AG04450 (cell line): ENCODE measurements around the gene RNF213. TPM values are rescaled to one million over a fixed set of nuclear protein-coding genes. Genes with fewer than 3 reads are reported as not detected.

Source experiments
- CTCF ChIA-PET: fragments of 300-600, 350-600 bp; formaldehyde crosslinking; extraction: SDS; loops from one replicate; lab custom pipeline; 2022; ENCODE audit warnings: antibody characterized with exemption, inconsistent platforms; lab: Charles Lee
- POLR2A ChIA-PET: fragments of 350-600 bp; formaldehyde crosslinking; extraction: SDS; loops from one replicate; lab custom pipeline; 2021; ENCODE audit warnings: antibody characterized with exemption, inconsistent platforms; lab: Yijun Ruan, JAX
- DNase-seq: peaks from one replicate; pipeline ENCODE4 v3.0.0-alpha.2; 2011; ENCODE audit warnings: low read depth, low spot score
- H3K27ac ChIP-seq: one replicate; pipeline ENCODE4 v1.5.1; 2012; ENCODE audit warnings: low read depth, low read length, control low read depth
- H3K27me3 ChIP-seq: one replicate; pipeline ENCODE4 v1.6.0; 2012; ENCODE audit warnings: low read length; ENCODE audit not compliant: control insufficient read depth, insufficient read depth
- H3K4me3 ChIP-seq: 2 replicates; pipeline ENCODE4 v1.5.1; 2011; ENCODE audit warnings: mild to moderate bottlenecking, low read depth, low read length, control low read depth
- H3K9me3 ChIP-seq: 2 replicates; pipeline ENCODE4 v1.5.1; 2012; ENCODE audit warnings: low read length; ENCODE audit not compliant: control insufficient read depth, insufficient read depth
- polyA plus RNA-seq: library from polyadenylated mRNA; depleted of rRNA; stranded (reverse); fragments of >200 nt; gene quantifications from 2 replicates; pipeline ENCODE4 v1.2.3, GENCODE V29; 2011
- TF ChIP-seq, protein P1 (sequence below): IDR thresholded peaks from 2 replicates; pipeline ENCODE4 v1.5.1; 2011; ENCODE audit warnings: low read depth, low read length, control low read depth, inconsistent platforms

The RNF213 gene
- polyA plus RNA-seq, 1 experiment, result 46.8 TPM

DNA sequence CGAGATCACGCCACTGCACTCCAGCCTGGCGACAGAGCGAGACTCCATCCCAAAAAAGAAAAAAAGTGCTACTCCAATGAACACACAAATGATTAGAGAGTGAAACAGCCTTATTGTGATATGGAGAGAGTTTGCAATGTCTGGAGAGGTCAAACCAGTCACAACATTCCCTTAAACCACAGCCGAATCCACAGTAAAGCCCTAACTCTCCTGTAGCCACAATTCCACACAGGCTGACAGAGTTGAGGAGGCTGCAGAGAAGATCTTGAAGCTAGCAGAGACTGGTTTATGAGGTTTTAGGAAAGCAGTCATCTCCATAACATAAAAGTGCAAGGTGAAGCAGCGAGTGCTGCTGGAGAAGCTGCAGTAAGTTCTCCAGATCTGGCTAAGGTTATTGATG is 6.7 kb downstream of the RNF213 start:
- H3K4me3 ChIP-seq, result no peak overlapping the region
- no peaks in the 10 kb centered on the region for H3K27me3 ChIP-seq
- no peak for DNase-seq
- ChIA-PET POLR2A (no interaction called here), CTCF (no interaction called here)
- TF ChIP-seq, protein P1, sequence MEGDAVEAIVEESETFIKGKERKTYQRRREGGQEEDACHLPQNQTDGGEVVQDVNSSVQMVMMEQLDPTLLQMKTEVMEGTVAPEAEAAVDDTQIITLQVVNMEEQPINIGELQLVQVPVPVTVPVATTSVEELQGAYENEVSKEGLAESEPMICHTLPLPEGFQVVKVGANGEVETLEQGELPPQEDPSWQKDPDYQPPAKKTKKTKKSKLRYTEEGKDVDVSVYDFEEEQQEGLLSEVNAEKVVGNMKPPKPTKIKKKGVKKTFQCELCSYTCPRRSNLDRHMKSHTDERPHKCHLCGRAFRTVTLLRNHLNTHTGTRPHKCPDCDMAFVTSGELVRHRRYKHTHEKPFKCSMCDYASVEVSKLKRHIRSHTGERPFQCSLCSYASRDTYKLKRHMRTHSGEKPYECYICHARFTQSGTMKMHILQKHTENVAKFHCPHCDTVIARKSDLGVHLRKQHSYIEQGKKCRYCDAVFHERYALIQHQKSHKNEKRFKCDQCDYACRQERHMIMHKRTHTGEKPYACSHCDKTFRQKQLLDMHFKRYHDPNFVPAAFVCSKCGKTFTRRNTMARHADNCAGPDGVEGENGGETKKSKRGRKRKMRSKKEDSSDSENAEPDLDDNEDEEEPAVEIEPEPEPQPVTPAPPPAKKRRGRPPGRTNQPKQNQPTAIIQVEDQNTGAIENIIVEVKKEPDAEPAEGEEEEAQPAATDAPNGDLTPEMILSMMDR, result no peak
- no peak overlapping the region for H3K27ac ChIP-seq
- H3K9me3 ChIP-seq, result no peaks in the 10 kb centered on the region; the same call in 1 of the 2 replicates

DNA sequence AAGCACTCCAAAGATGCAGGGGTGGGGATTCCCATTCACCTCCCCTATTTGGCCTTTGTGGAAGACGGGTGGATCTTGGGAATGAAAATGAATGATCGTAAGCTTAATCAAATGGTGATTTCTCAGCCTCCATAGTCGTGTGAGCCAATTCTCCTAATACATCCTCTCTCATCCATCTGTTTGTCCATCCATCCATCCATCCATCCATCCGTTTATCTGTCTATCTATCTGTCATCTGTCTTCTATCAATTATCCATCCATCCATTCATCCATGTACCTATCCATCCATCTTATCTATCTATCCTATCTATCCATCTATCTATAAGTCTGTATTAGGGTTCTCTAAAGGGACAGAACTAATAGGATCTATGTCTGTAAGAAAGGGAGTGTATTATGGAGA is 7.8 kb downstream of the RNF213 start:
- no peaks in the 10 kb centered on the region for H3K27me3 ChIP-seq
- no peak overlapping the region for H3K4me3 ChIP-seq
- ChIA-PET POLR2A (no interaction called here), CTCF (no interaction called here)
- H3K27ac ChIP-seq, result no peak overlapping the region
- TF ChIP-seq, protein P1, result no peak
- no peak for DNase-seq
- H3K9me3 ChIP-seq, result no peaks in the 10 kb centered on the region; the same call in 1 of the 2 replicates

DNA sequence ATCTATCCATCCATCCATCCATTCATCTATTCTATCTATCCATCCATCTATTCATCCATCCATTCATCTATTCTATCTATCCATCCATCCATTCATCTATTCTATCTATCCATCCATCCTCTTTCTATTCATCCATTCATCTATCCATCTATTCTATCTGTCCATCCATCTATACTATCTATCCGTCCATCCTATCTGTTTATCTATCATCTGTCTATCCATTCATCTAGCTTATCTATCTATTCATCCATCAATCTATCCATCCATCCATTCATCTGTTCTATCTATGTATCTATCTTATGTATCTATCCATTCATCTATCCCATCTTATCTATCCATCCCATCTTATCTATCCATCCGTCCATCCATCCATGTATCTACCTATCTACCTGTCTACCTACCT is 8.8 kb downstream of the RNF213 start:
- Histone ChIP-seq H3K9me3 (no peaks in the 10 kb centered on the region; the same call in 1 of the 2 replicates), H3K27ac (no peak overlapping the region), H3K4me3 (no peak overlapping the region), H3K27me3 (no peaks in the 10 kb centered on the region)
- TF ChIP-seq, protein P1, result no peak
- no peak for DNase-seq
- ChIA-PET CTCF (no interaction called here), POLR2A (no interaction called here)

DNA sequence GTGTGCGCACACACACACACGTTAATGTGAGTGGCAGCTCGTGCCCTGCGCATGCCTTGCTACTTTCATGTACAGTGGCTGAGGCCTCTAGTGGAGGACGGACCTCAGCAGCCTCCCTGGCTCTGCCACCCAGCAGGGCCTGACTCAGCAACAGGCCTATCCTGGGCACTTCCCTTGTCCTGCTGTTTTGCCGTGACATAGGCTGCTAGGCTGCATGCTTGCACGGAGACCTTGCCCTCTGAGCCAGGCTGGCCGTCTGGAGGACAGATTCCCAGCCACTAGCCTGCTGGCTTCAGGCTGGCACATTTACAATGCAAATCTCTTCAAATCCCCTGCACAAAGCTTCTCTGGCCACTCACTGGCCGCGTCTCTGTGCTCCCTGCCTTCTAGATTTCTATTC is 9.5 kb downstream of the RNF213 start:
- ChIA-PET POLR2A (no interaction called here), CTCF (no interaction called here)
- Histone ChIP-seq H3K27me3 (no peaks in the 10 kb centered on the region), H3K27ac (no peak overlapping the region), H3K4me3 (no peak overlapping the region), H3K9me3 (no peaks in the 10 kb centered on the region; the same call in 1 of the 2 replicates)
- TF ChIP-seq, protein P1, result no peak
- no peak for DNase-seq

DNA sequence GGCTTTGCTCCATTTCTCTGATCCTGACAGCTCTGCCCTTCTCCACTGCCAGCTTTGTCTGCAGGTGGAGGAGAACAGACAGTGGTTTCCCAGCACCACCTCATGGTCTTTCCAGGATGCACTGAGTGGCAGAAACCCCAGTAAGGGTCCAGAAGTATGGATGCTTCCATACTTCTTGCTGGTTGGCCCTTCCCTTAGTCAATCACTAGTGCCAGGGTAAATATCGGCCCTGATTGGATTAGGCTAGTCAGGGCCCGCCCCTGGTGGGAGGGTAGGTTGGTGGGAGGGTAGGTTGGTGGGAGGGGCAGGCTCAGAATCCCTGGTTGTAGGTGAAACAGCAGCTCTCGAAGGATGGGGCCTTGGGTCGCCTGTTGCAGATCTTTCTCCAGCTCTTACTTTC is 10.2 kb downstream of the RNF213 start:
- TF ChIP-seq, protein P1, result no peak
- POLR2A ChIA-PET, result no interaction called here
- no peak overlapping the region for H3K4me3 ChIP-seq
- H3K27ac ChIP-seq, result no peak overlapping the region
- no peaks in the 10 kb centered on the region for H3K27me3 ChIP-seq
- H3K9me3 ChIP-seq, result no peaks in the 10 kb centered on the region; the same call in 1 of the 2 replicates
- CTCF ChIA-PET, result no interaction called here
- no peak for DNase-seq
